Liver (tissue), 3 donors: Measurements from ENCODE around the gene C1QTNF7.

Experiments used
- EGR1 ChIP-seq, 2 donors: IDR thresholded peaks; 2 replicates each; pipeline ENCODE4 v1.6.1; 2016 to 2018; ENCODE audit warnings: antibody characterized with exemption in 2 of 2, low read depth in 2 of 2
- GABPA ChIP-seq, 2 donors: IDR thresholded peaks in 1 of 2; conservative IDR thresholded peaks in 1 of 2; 2 replicates each; pipeline ENCODE4 v1.6.1; 2016; ENCODE audit warnings: antibody characterized with exemption in 2 of 2, mild to moderate bottlenecking in 1 of 2, moderate library complexity in 1 of 2
- JUND ChIP-seq, 2 donors: IDR thresholded peaks; 2 replicates each; pipeline ENCODE4 v1.6.1; 2016; ENCODE audit warnings: antibody characterized with exemption in 2 of 2
- RAD21 ChIP-seq, 2 donors: IDR thresholded peaks; 2 replicates each; pipeline ENCODE4 v1.6.1; 2016; ENCODE audit warnings: antibody characterized with exemption in 2 of 2, mild to moderate bottlenecking in 2 of 2
- TF ChIP-seq, protein P1 (sequence below): fragments of 150-350 bp; IDR thresholded peaks from 2 replicates; pipeline ENCODE4 v1.5.1; 2017; ENCODE audit warnings: improper control_type of control experiment, low read depth, low read length; ENCODE audit not compliant: missing input control
- donor health status: healthy.
- donor health status: healthy.

DNA sequence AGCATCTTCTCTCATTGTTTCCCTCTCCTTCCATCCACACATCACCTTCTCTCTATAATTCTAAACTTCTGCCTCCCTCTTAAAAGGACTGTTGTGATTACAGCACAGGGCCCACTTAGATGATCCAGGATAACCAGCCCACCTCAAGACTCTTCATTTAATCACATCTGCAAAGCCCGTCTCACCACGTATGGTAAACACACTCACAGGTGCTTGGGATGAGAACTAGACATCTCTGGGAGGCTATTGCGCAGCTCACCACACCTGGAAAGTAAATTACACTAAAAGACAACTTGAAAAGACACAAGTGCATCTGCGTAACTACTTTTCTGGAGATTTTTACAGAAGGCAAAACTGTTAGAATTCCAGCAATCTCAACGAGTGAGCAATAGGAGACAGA, 15.4 kb upstream of the C1QTNF7 start:
- TF ChIP-seq GABPA (IDR thresholded peaks at IDR 0.05 in 1 of 2, conservative IDR thresholded peaks at IDR 0.05 in 1 of 2) (no peak), EGR1 (IDR thresholded peaks at IDR 0.05; ENCODE audit: low read depth in 2 of 2) (no peak), RAD21 (IDR thresholded peaks at IDR 0.05) (no peak), JUND (IDR thresholded peaks at IDR 0.05) (no peak)
- TF ChIP-seq, protein P1, sequence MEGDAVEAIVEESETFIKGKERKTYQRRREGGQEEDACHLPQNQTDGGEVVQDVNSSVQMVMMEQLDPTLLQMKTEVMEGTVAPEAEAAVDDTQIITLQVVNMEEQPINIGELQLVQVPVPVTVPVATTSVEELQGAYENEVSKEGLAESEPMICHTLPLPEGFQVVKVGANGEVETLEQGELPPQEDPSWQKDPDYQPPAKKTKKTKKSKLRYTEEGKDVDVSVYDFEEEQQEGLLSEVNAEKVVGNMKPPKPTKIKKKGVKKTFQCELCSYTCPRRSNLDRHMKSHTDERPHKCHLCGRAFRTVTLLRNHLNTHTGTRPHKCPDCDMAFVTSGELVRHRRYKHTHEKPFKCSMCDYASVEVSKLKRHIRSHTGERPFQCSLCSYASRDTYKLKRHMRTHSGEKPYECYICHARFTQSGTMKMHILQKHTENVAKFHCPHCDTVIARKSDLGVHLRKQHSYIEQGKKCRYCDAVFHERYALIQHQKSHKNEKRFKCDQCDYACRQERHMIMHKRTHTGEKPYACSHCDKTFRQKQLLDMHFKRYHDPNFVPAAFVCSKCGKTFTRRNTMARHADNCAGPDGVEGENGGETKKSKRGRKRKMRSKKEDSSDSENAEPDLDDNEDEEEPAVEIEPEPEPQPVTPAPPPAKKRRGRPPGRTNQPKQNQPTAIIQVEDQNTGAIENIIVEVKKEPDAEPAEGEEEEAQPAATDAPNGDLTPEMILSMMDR: no peak
